ENCODE data around the gene OTX1.
"Not testable (repeated sequence)": the region's sequence is repeated elsewhere in the genome, so short reads cannot be mapped to it uniquely, and the experiment has no call there.

- TF ChIP-seq, protein P1, sequence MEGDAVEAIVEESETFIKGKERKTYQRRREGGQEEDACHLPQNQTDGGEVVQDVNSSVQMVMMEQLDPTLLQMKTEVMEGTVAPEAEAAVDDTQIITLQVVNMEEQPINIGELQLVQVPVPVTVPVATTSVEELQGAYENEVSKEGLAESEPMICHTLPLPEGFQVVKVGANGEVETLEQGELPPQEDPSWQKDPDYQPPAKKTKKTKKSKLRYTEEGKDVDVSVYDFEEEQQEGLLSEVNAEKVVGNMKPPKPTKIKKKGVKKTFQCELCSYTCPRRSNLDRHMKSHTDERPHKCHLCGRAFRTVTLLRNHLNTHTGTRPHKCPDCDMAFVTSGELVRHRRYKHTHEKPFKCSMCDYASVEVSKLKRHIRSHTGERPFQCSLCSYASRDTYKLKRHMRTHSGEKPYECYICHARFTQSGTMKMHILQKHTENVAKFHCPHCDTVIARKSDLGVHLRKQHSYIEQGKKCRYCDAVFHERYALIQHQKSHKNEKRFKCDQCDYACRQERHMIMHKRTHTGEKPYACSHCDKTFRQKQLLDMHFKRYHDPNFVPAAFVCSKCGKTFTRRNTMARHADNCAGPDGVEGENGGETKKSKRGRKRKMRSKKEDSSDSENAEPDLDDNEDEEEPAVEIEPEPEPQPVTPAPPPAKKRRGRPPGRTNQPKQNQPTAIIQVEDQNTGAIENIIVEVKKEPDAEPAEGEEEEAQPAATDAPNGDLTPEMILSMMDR (IDR thresholded peaks at IDR 0.05), result not testable (repeated sequence)
- TF ChIP-seq POLR2A (IDR thresholded peaks at IDR 0.05); POLR2AphosphoS5 (IDR thresholded peaks at IDR 0.05; ENCODE audit: insufficient read depth in 1 of 2, low read depth in 1 of 2): not testable (repeated sequence)
Observed at GRCh38 chr2:63074399-63074798, 23.8 kb downstream of the OTX1 start.
